Left lung (tissue), 10 donors: Measurements from ENCODE around the gene KRT72. TPM values are rescaled to one million over a fixed set of nuclear protein-coding genes. Genes with fewer than 3 reads are reported as not detected.

Source experiments
- ATAC-seq: fragments of 200-7000 bp; cut with Tn5 transposase; one replicate; pipeline ENCODE4 v1.9.1; 2020; ENCODE audit warnings: moderate library complexity
- DNase-seq, 4 donors: peaks; one replicate each; pipeline ENCODE4 v3.0.0-alpha.2; 2013 to 2020
- H3K27ac ChIP-seq, 2 donors: fragments of 200-600 bp; sonication (generic) in 1 of 2; one replicate each; pipeline versions ENCODE4 v1.5.0 to v1.8.0; 2020 to 2021
- H3K27me3 ChIP-seq, 2 donors: fragments of 200-600 bp; sonication (generic) in 1 of 2; one replicate each; pipeline versions ENCODE4 v1.5.0 to v1.8.0; 2020 to 2021
- H3K36me3 ChIP-seq, 2 donors: fragments of 200-600 bp; sonication (generic) in 1 of 2; one replicate each; pipeline versions ENCODE4 v1.5.0 to v1.8.0; 2020 to 2021
- H3K4me1 ChIP-seq, 2 donors: fragments of 200-600 bp; one replicate each; pipeline ENCODE4 v1.8.0; 2021
- H3K4me3 ChIP-seq, 2 donors: fragments of 200-600 bp; sonication (generic) in 1 of 2; one replicate each; pipeline versions ENCODE4 v1.5.0 to v1.8.0; 2020 to 2021; ENCODE audit warnings: mild to moderate bottlenecking in 1 of 2
- H3K9me3 ChIP-seq, 2 donors: fragments of 200-600 bp; sonication (generic) in 1 of 2; one replicate each; pipeline versions ENCODE4 v1.5.0 to v1.8.0; 2020 to 2021
- CTCF ChIP-seq, 2 donors: fragments of 200-600 bp; sonication (generic) in 1 of 2; IDR thresholded peaks; one replicate each; pipeline versions ENCODE4 v1.5.0 to v1.8.0; 2021; ENCODE audit warnings: antibody characterized with exemption in 2 of 2
- intact Hi-C, 2 donors: fragments of 100-400 bp; cut with DNase I; formaldehyde crosslinking; loops; one replicate each; pipeline versions ENCODE4 v1.11.2 to v1.14.2; 2022
- polyA plus RNA-seq, 6 donors: library from polyadenylated mRNA; unstranded; fragments of 120-200 nt; gene quantifications; one replicate each; pipeline ENCODE4 v1.2.1, GENCODE V29; 2013; ENCODE audit not compliant: insufficient read length in 6 of 6
- total RNA-seq, 2 donors: library from RNA; stranded (reverse); fragmentation: NEBNext Ultra II Directional; extraction: Animal tissue kit (Norgen Biotek cat#: 25700); gene quantifications; one replicate each; pipeline ENCODE4 v1.2.1, GENCODE V29; 2021
- donor health status: DM: no; HTN: yes; CAD: no.
- donor health status: DM: no; HTN: no; CAD: no.

KRT72 gene
- total and polyA plus RNA-seq, 8 donors: 0.08 to 0.30 (median 0.21) TPM; not detected in 2

- Histone ChIP-seq H3K4me1 (no peaks in the 10 kb centered on the region), H3K9me3 (no peaks in the 10 kb centered on the region), H3K36me3 (no peaks in the 10 kb centered on the region), H3K27me3 (peaks cover 0 to 8% of the 10 kb centered on the region in 2 donors), H3K27ac (no peak overlapping the region), H3K4me3 (no peak overlapping the region)
- intact Hi-C loops: no loop called here
- no peak for ATAC-seq
- no peak for DNase-seq
- TF ChIP-seq CTCF (IDR thresholded peaks at IDR 0.05): no peak
These were observed 40.2 kb upstream of the KRT72 start for GRCh38 chr12:52641468-52641867.

DNA sequence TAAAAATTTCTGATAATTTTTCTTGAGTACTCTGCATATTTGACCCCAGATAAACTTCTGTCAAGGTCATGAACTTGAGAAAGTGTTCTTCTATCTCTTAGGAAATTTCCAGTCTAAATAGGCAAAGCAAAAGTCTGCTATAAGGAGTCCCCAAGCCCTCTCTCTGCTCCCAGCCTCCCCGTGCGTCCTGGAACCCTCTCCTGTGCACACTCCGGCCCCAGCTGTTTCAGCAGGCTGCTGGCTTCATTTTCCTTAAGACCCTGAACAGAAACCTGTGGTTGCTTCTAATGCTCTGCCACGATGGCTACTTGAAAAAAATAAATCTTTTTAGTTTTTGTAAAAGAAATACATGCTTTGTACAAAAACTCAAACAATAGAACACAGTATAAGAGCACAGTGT, 36.0 kb upstream of the KRT72 start:
- Histone ChIP-seq H3K27ac (no peak overlapping the region), H3K4me3 (no peak overlapping the region), H3K27me3 (no peaks in the 10 kb centered on the region), H3K4me1 (no peaks in the 10 kb centered on the region), H3K36me3 (no peaks in the 10 kb centered on the region), H3K9me3 (no peaks in the 10 kb centered on the region)
- intact Hi-C loops: no loop called here
- DNase-seq (no peak), ATAC-seq (no peak)
- no peak for TF ChIP-seq CTCF (IDR thresholded peaks at IDR 0.05)

GRCh38 chr12:52636592-52637258, 35.5 kb upstream of the KRT72 start:
- Histone ChIP-seq H3K36me3 (no peaks in the 10 kb centered on the region), H3K27me3 (no peaks in the 10 kb centered on the region), H3K27ac (no peak overlapping the region), H3K9me3 (no peaks in the 10 kb centered on the region), H3K4me3 (no peak overlapping the region), H3K4me1 (no peaks in the 10 kb centered on the region)
- ATAC-seq (no peak), DNase-seq (no peak)
- no peak for TF ChIP-seq CTCF (IDR thresholded peaks at IDR 0.05)
- intact Hi-C loops: no loop called here

DNA sequence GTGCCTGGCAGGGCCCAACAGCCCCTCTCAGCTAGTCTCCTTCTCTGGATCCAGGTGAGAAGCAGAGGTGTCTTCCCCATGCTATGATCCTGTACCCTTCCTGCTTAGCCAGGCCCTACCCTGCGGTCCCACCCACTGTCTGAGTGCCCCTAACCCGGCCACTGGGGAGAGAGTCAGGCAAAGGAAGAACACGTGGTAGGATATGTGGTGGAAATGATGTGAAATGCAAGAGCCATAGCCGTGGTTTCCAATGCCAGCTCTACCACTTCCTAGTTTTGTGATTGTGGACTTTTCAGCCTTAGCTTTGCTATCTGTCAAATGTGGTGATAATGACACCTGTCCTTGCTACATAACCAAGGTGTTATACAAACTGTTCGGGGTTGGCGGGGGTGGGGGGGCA, 34.9 kb upstream of the KRT72 start:
- Histone ChIP-seq H3K9me3 (no peaks in the 10 kb centered on the region), H3K4me3 (no peak overlapping the region), H3K4me1 (no peaks in the 10 kb centered on the region), H3K27me3 (no peaks in the 10 kb centered on the region), H3K27ac (no peak overlapping the region), H3K36me3 (no peaks in the 10 kb centered on the region)
- intact Hi-C loops: no loop called here
- DNase-seq: no peak
- no peak for TF ChIP-seq CTCF (IDR thresholded peaks at IDR 0.05)
- no peak for ATAC-seq

- DNase-seq (no peak), ATAC-seq (no peak)
- Histone ChIP-seq H3K4me3 (no peak overlapping the region), H3K27me3 (peaks cover 0 to 16% of the 10 kb centered on the region in 2 donors), H3K36me3 (no peaks in the 10 kb centered on the region), H3K27ac (no peak overlapping the region), H3K4me1 (no peaks in the 10 kb centered on the region), H3K9me3 (no peaks in the 10 kb centered on the region)
- TF ChIP-seq CTCF (IDR thresholded peaks at IDR 0.05): no peak
- intact Hi-C loops: no loop called here
These were observed 33.2 kb upstream of the KRT72 start for GRCh38 chr12:52634266-52635056.
